Bronchial epithelial cell (primary cell): ENCODE data around the gene SRRM4. TPM values are rescaled to one million over a fixed set of nuclear protein-coding genes. Genes with fewer than 3 reads are reported as not detected.

ENCODE experiments used
- DNase-seq: peaks from one replicate; pipeline ENCODE4 v3.0.0-alpha.2; 2010; ENCODE audit warnings: low read depth
- FAIRE-seq: peaks from 2 replicates; lab custom pipeline; 2011; peaks lifted over from hg19 to GRCh38; lab: Jason Lieb, UNC
- H3K27me3 ChIP-seq: 2 replicates; pipeline ENCODE4 v1.5.1; 2011; ENCODE audit warnings: low read length; ENCODE audit not compliant: control insufficient read depth, insufficient read depth
- H3K36me3 ChIP-seq: 2 replicates; pipeline ENCODE4 v1.5.1; 2011; ENCODE audit warnings: low read length; ENCODE audit not compliant: control insufficient read depth, insufficient read depth
- H3K4me3 ChIP-seq: 2 replicates; pipeline ENCODE4 v1.5.1; 2011; ENCODE audit warnings: mild to moderate bottlenecking, low read depth, low read length, control low read depth
- CTCF ChIP-seq: IDR thresholded peaks from 2 replicates; pipeline ENCODE4 v1.5.1; 2011; ENCODE audit warnings: mild to moderate bottlenecking, moderate library complexity, low read length, control low read depth, inconsistent platforms; ENCODE audit not compliant: insufficient read depth, severe bottlenecking
- total RNA-seq: library from RNA; depleted of rRNA; stranded (reverse); fragments of >200 nt; gene quantifications from 2 replicates; pipeline ENCODE4 v1.2.1, GENCODE V29; 2014

Gene SRRM4
- total RNA-seq, 1 donor from 2014 or later, result not detected

- no peaks in the 10 kb centered on the region for H3K36me3 ChIP-seq
- no peak for TF ChIP-seq CTCF
- H3K4me3 ChIP-seq, result no peak overlapping the region
- H3K27me3 ChIP-seq, result no peaks in the 10 kb centered on the region
- FAIRE-seq (no peak), DNase-seq (no peak)
These were observed 164.0 kb downstream of the SRRM4 start for GRCh38 chr12:119145367-119145766.

GRCh38 chr12:119147847-119148448, 166.6 kb downstream of the SRRM4 start:
- H3K27me3 ChIP-seq, result no peaks in the 10 kb centered on the region
- no peak for FAIRE-seq
- DNase-seq, result no peak

GRCh38 chr12:119149270-119149669, 167.9 kb downstream of the SRRM4 start:
- Histone ChIP-seq H3K4me3 (no peak overlapping the region), H3K27me3 (no peaks in the 10 kb centered on the region), H3K36me3 (no peaks in the 10 kb centered on the region)
- TF ChIP-seq CTCF, result no peak
- FAIRE-seq, result no peak
- DNase-seq, result no peak

More at GRCh38 chr12:119147847-119148448, 166.6 kb downstream of the SRRM4 start:
- no peak overlapping the region for H3K4me3 ChIP-seq
- no peak for TF ChIP-seq CTCF
- no peaks in the 10 kb centered on the region for H3K36me3 ChIP-seq

GRCh38 chr12:119151445-119152026, 170.2 kb downstream of the SRRM4 start:
- Histone ChIP-seq H3K36me3 (no peaks in the 10 kb centered on the region), H3K4me3 (no peak overlapping the region), H3K27me3 (no peaks in the 10 kb centered on the region)
- no peak for TF ChIP-seq CTCF
- DNase-seq, result peak; percentile 5
- no peak for FAIRE-seq

- no peaks in the 10 kb centered on the region for H3K27me3 ChIP-seq
- TF ChIP-seq CTCF, result no peak
- H3K36me3 ChIP-seq, result no peaks in the 10 kb centered on the region
- no peak for FAIRE-seq
- H3K4me3 ChIP-seq, result no peak overlapping the region
- DNase-seq, result peak; percentile 12
These were observed 172.4 kb downstream of the SRRM4 start for GRCh38 chr12:119153477-119154434.
